Naive thymus-derived CD8-positive, alpha-beta T cell (primary cell): ENCODE results near the gene ASL. TPM values are rescaled to one million over a fixed set of nuclear protein-coding genes. Genes with fewer than 3 reads are reported as not detected.
"Not testable (repeated sequence)": the region's sequence is repeated elsewhere in the genome, so short reads cannot be mapped to it uniquely, and the experiment has no call there.

Experiments
- ATAC-seq, 2 donors: fragments of 150-1000 bp; cut with Tn5 transposase in 1 of 2; sonication (Bioruptor Pico), chemical (Tn5 transposase) in 1 of 2; 1 replicate in 1 of 2; 2 replicates in 1 of 2; pipeline ENCODE4 v1.10.0; 2021; ENCODE audit warnings: mild to moderate bottlenecking in 2 of 2, moderate library complexity in 2 of 2
- POLR2A ChIA-PET: fragments of 350-600 bp; sonication (Branson Sonifier 250); formaldehyde crosslinking; loops from one replicate; lab custom pipeline; 2021; ENCODE audit warnings: antibody characterized with exemption; lab: Charles Lee
- DNase-seq, 10 donors: peaks; one replicate each; pipeline versions ENCODE4 v3.0.0 to v3.0.0-alpha.2; 2020 to 2022
- H3K27ac Mint-ChIP-seq, 10 donors: one replicate each; pipeline ENCODE4 v1.8.0; 2020 to 2022; ENCODE audit warnings: mild to moderate bottlenecking in 10 of 10, mixed read lengths in 10 of 10, moderate library complexity in 4 of 10, inconsistent platforms in 1 of 10
- H3K27me3 Mint-ChIP-seq, 5 donors: one replicate each; pipeline ENCODE4 v1.8.0; 2021 to 2022; ENCODE audit warnings: mixed read lengths in 5 of 5
- H3K36me3 Mint-ChIP-seq, 3 donors: one replicate each; pipeline ENCODE4 v1.8.0; 2020 to 2022; ENCODE audit warnings: mixed read lengths in 3 of 3, mild to moderate bottlenecking in 2 of 3, inconsistent platforms in 1 of 3
- H3K4me1 Mint-ChIP-seq, 4 donors: one replicate each; pipeline ENCODE4 v1.8.0; 2021 to 2022; ENCODE audit warnings: mixed read lengths in 4 of 4
- H3K4me3 Mint-ChIP-seq, 10 donors: one replicate each; pipeline ENCODE4 v1.8.0; 2020 to 2022; ENCODE audit warnings: mild to moderate bottlenecking in 10 of 10, mixed read lengths in 10 of 10, moderate library complexity in 6 of 10, inconsistent platforms in 1 of 10
- H3K9me3 Mint-ChIP-seq, 9 donors: one replicate each; pipeline ENCODE4 v1.8.0; 2020 to 2022; ENCODE audit warnings: mixed read lengths in 9 of 9, mild to moderate bottlenecking in 3 of 9, inconsistent platforms in 1 of 9, moderate library complexity in 1 of 9
- polyA plus RNA-seq, 3 donors: library from polyadenylated mRNA; unstranded; fragments of 300-500 nt; fragmentation: Illumina TruSeq; gene quantifications; one replicate each; pipeline ENCODE4 v1.2.3, GENCODE V29; 2021
- total RNA-seq, 8 experiments: library from RNA in 2 of 8; stranded (reverse) in 2 of 8; gene quantifications; one replicate each; pipeline ENCODE4 v1.2.3 and lab custom pipeline; 2021 to 2026

Gene ASL
- total and polyA plus RNA-seq, 5 experiments from 2014 or later = 5.2 to 18.6 (median 13.0) TPM

- H3K27me3 Mint-ChIP-seq = peaks cover 0 to 2% (median 0%) of the 10 kb centered on the region in 5 donors
- ATAC-seq = no peak
- DNase-seq = no peak
- H3K36me3 Mint-ChIP-seq = no peaks in the 10 kb centered on the region
- H3K27ac Mint-ChIP-seq = no peak overlapping the region
- POLR2A ChIA-PET = no interaction called here
- H3K9me3 Mint-ChIP-seq = no peaks in the 10 kb centered on the region
- H3K4me3 Mint-ChIP-seq = no peak overlapping the region
- peaks cover 6 to 14% (median 12%) of the 10 kb centered on the region in 4 donors for H3K4me1 Mint-ChIP-seq
Observed at GRCh38 chr7:66110856-66111255, 35.2 kb downstream of the ASL start.

- peaks cover 0 to 2% (median 0%) of the 10 kb centered on the region in 5 donors for H3K27me3 Mint-ChIP-seq
- no peaks in the 10 kb centered on the region for H3K9me3 Mint-ChIP-seq
- ATAC-seq (peak; percentile 94 to 95), DNase-seq (peak; percentile 82 to 89 (median 85))
- peak within 1 kb of the TSS; percentile 93 to 99 (median 96) for H3K4me3 Mint-ChIP-seq
- peak within 1 kb of the TSS; percentile 91 to 98 (median 96) for H3K27ac Mint-ChIP-seq
- H3K4me1 Mint-ChIP-seq = peaks cover 27 to 52% (median 49%) of the 10 kb centered on the region in 4 donors
- POLR2A ChIA-PET = interaction anchor here (0.6 to 1.7 kb wide), 10 partner anchors 8 to 1108 kb away, joined by 3 to 10 read pairs (median 4); partner anchors contain the start of genes ASL, ERV3-1, SBDS and TPST1
- peaks cover 0 to 16% (median 3%) of the 10 kb centered on the region in 3 donors for H3K36me3 Mint-ChIP-seq
Observed at GRCh38 chr7:66114743-66115649, 39.4 kb downstream of the ASL start, which contains the start of gene CRCP. Gene CRCP, plus strand, starts transcription at chr7:66114847. Its CDS starts 116 bp downstream, at chr7:66114963.

- Mint-ChIP-seq H3K27ac (peak overlapping the region; percentile 20 to 97 (median 77)), H3K4me3 (peak overlapping the region; percentile 29 to 99 (median 72)), H3K4me1 (peaks cover 27 to 58% (median 54%) of the 10 kb centered on the region in 4 donors), H3K36me3 (peaks cover 0 to 27% (median 3%) of the 10 kb centered on the region in 3 donors)
- ATAC-seq, DNase-seq, H3K27me3 Mint-ChIP-seq, POLR2A ChIA-PET, H3K9me3 Mint-ChIP-seq: not testable (repeated sequence)
Observed at GRCh38 chr7:66116680-66117420, 41.2 kb downstream of the ASL start.

- Mint-ChIP-seq H3K4me1 (peaks cover 30 to 69% (median 60%) of the 10 kb centered on the region in 4 donors), H3K27me3 (no peaks in the 10 kb centered on the region), H3K36me3 (peaks cover 0 to 31% (median 3%) of the 10 kb centered on the region in 3 donors), H3K27ac (peak overlapping the region in 5 of 10 donors; percentile 50 to 79 (median 63)), H3K9me3 (no peaks in the 10 kb centered on the region), H3K4me3 (peak overlapping the region in 3 of 10 donors; percentile 11 to 72 (median 34))
- POLR2A ChIA-PET = no interaction called here
- DNase-seq = no peak
- no peak for ATAC-seq
Observed at GRCh38 chr7:66118603-66119002, 43.0 kb downstream of the ASL start.

GRCh38 chr7:66119245-66119850 is 43.7 kb downstream of the ASL start:
- Mint-ChIP-seq H3K27ac (peak overlapping the region in 5 of 10 donors; percentile 40 to 79 (median 63)), H3K27me3 (no peaks in the 10 kb centered on the region), H3K9me3 (no peaks in the 10 kb centered on the region), H3K4me3 (peak overlapping the region in 2 of 10 donors; percentile 16 to 34), H3K36me3 (peaks cover 0 to 31% (median 3%) of the 10 kb centered on the region in 3 donors), H3K4me1 (peaks cover 30 to 72% (median 63%) of the 10 kb centered on the region in 4 donors)
- DNase-seq (no peak), ATAC-seq (no peak)
- POLR2A ChIA-PET = no interaction called here

- peaks cover 0 to 36% (median 3%) of the 10 kb centered on the region in 3 donors for H3K36me3 Mint-ChIP-seq
- peak overlapping the region in 1 of 10 donors; percentile 32 for H3K4me3 Mint-ChIP-seq
- no peaks in the 10 kb centered on the region for H3K9me3 Mint-ChIP-seq
- ATAC-seq (no peak), DNase-seq (no peak)
- no peaks in the 10 kb centered on the region for H3K27me3 Mint-ChIP-seq
- POLR2A ChIA-PET = interaction anchor here (1.2 kb wide), 1 partner anchor 8 kb away, joined by 7 read pairs; the partner anchor contains the start of gene CRCP
- peak overlapping the region in 2 of 10 donors; percentile 34 to 41 for H3K27ac Mint-ChIP-seq
- peaks cover 20 to 73% (median 58%) of the 10 kb centered on the region in 4 donors for H3K4me1 Mint-ChIP-seq
Observed at GRCh38 chr7:66123175-66123528, 47.5 kb downstream of the ASL start.

GRCh38 chr7:66124569-66124861 is 48.9 kb downstream of the ASL start:
- H3K4me3 Mint-ChIP-seq = peak overlapping the region in 8 of 10 donors; percentile 0 to 50 (median 31)
- ATAC-seq, POLR2A ChIA-PET: not testable (repeated sequence)

GRCh38 chr7:66125052-66125694 is 49.6 kb downstream of the ASL start:
- POLR2A ChIA-PET = no interaction called here
- H3K36me3 Mint-ChIP-seq = peaks cover 0 to 32% (median 0%) of the 10 kb centered on the region in 3 donors
- no peaks in the 10 kb centered on the region for H3K27me3 Mint-ChIP-seq
- ATAC-seq (peak; percentile 49 to 77), DNase-seq (peak in 2 of 10 donors; percentile 12 to 26)
- peak overlapping the region; percentile 42 to 89 (median 71) for H3K27ac Mint-ChIP-seq
- H3K4me1 Mint-ChIP-seq = peaks cover 15 to 68% (median 49%) of the 10 kb centered on the region in 4 donors
- H3K4me3 Mint-ChIP-seq = peak overlapping the region in 7 of 10 donors; percentile 16 to 50 (median 30)
- no peaks in the 10 kb centered on the region for H3K9me3 Mint-ChIP-seq

More at GRCh38 chr7:66124569-66124861, 48.9 kb downstream of the ASL start:
- not testable (repeated sequence) for H3K9me3 Mint-ChIP-seq, DNase-seq, H3K27me3 Mint-ChIP-seq
- peak overlapping the region in 9 of 10 donors; percentile 16 to 89 (median 62) for H3K27ac Mint-ChIP-seq
- peaks cover 0 to 28% (median 0%) of the 10 kb centered on the region in 3 donors for H3K36me3 Mint-ChIP-seq
- peaks cover 14 to 68% (median 48%) of the 10 kb centered on the region in 4 donors for H3K4me1 Mint-ChIP-seq

GRCh38 chr7:66125781-66126352 is 50.2 kb downstream of the ASL start:
- H3K4me3 Mint-ChIP-seq = peak overlapping the region in 3 of 10 donors; percentile 20 to 50 (median 31)
- peaks cover 0 to 33% (median 3%) of the 10 kb centered on the region in 3 donors for H3K36me3 Mint-ChIP-seq
- H3K27me3 Mint-ChIP-seq, ATAC-seq, H3K9me3 Mint-ChIP-seq, DNase-seq, POLR2A ChIA-PET: not testable (repeated sequence)
- peaks cover 15 to 65% (median 47%) of the 10 kb centered on the region in 4 donors for H3K4me1 Mint-ChIP-seq
- peak overlapping the region in 9 of 10 donors; percentile 42 to 78 (median 69) for H3K27ac Mint-ChIP-seq

- H3K9me3 Mint-ChIP-seq, POLR2A ChIA-PET, DNase-seq, H3K4me3 Mint-ChIP-seq, H3K27me3 Mint-ChIP-seq, ATAC-seq: not testable (repeated sequence)
- Mint-ChIP-seq H3K4me1 (peaks cover 15 to 61% (median 44%) of the 10 kb centered on the region in 4 donors), H3K36me3 (peaks cover 0 to 37% (median 6%) of the 10 kb centered on the region in 3 donors), H3K27ac (peak overlapping the region in 4 of 10 donors; percentile 30 to 84 (median 59))
Observed at GRCh38 chr7:66127172-66127571, 51.6 kb downstream of the ASL start.
